Measurements from ENCODE around the gene CFAP161.

GRCh38 chr15:81087066-81087465 is 47.0 kb upstream of the CFAP161 start:
- TF ChIP-seq CTCF (IDR thresholded peaks at IDR 0.05) (no peak), TCF7L2 (IDR thresholded peaks at IDR 0.05; ENCODE audit: low read depth, low read length) (no peak), SIN3A (IDR thresholded peaks at IDR 0.05; ENCODE audit: borderline replicate concordance, insufficient read depth, low read depth, low read length) (no peak), REST (IDR thresholded peaks at IDR 0.05; ENCODE audit: insufficient read depth in 1 of 2, low read depth in 2 of 2, low read length in 1 of 2) (no peak), POLR2AphosphoS5 (IDR thresholded peaks at IDR 0.05; ENCODE audit: low read depth, low read length) (no peak)
